ENCODE data around the gene SLC16A10. TPM values are rescaled to one million over a fixed set of nuclear protein-coding genes. Genes with fewer than 3 reads are reported as not detected.

SLC16A10 gene
- total and polyA plus RNA-seq, 2 experiments from 2014 or later = 12.1 to 30.9 TPM

- Histone ChIP-seq H2AFZ (no peak overlapping the region), H3K27ac (ENCODE audit: low read depth) (no peak overlapping the region), H3K36me3 (ENCODE audit: insufficient read depth) (no peaks in the 10 kb centered on the region), H3F3A (replicated peaks; ENCODE audit: low read depth) (no peaks in the 10 kb centered on the region), H3K4me1 (ENCODE audit: insufficient read depth) (peaks cover 8% of the 10 kb centered on the region), H4K20me1 (replicated peaks; ENCODE audit: insufficient read depth) (no peaks in the 10 kb centered on the region), H3K4me3 (no peak overlapping the region), H3K9me2 (ENCODE audit: insufficient read depth) (no peaks in the 10 kb centered on the region), H3K79me2 (replicated peaks; ENCODE audit: insufficient read depth) (peaks cover 45% of the 10 kb centered on the region), H3K27me3 (ENCODE audit: insufficient read depth) (no peaks in the 10 kb centered on the region), H3K4me2 (no peak overlapping the region)
- Mint-ChIP-seq H3K4me3 (no peak overlapping the region), H3K36me3 (ENCODE audit: low read depth) (peaks cover 11% of the 10 kb centered on the region), H3K27me3 (ENCODE audit: insufficient read depth, low read depth, poor library complexity) (no peaks in the 10 kb centered on the region), H3K9me3 (peaks cover 12% of the 10 kb centered on the region), H3K4me1 (peaks cover 12% of the 10 kb centered on the region), H3K27ac (no peak overlapping the region)
- DNase-seq (ENCODE audit: low spot score) (no peak), ATAC-seq (no peak)
- TF ChIP-seq POLR2AphosphoS5 (IDR thresholded peaks at IDR 0.05; ENCODE audit: low read depth) (no peak), STAT1 (IDR thresholded peaks at IDR 0.05; ENCODE audit: unreplicated experiment) (no peak), CREB1 (CRISPR knock-in tag; IDR thresholded peaks at IDR 0.05; ENCODE audit: low read depth) (no peak), ZNF331 (CRISPR knock-in tag; IDR thresholded peaks at IDR 0.05; ENCODE audit: low read depth) (no peak), EZH2phosphoT487 (IDR thresholded peaks at IDR 0.05; ENCODE audit: unreplicated experiment) (no peak), EZH2 (IDR thresholded peaks at IDR 0.05; ENCODE audit: low read depth, unreplicated experiment) (no peak), ZNF114 (CRISPR knock-in tag; IDR thresholded peaks at IDR 0.05) (no peak), NANOG (IDR thresholded peaks at IDR 0.05; ENCODE audit: borderline replicate concordance) (no peak), REST (IDR thresholded peaks at IDR 0.05; ENCODE audit: unreplicated experiment) (no peak), JUNB (IDR thresholded peaks at IDR 0.05; ENCODE audit: unreplicated experiment) (no peak), ZNF462 (CRISPR knock-in tag; IDR thresholded peaks at IDR 0.05) (no peak)
- TF ChIP-seq, protein P1, sequence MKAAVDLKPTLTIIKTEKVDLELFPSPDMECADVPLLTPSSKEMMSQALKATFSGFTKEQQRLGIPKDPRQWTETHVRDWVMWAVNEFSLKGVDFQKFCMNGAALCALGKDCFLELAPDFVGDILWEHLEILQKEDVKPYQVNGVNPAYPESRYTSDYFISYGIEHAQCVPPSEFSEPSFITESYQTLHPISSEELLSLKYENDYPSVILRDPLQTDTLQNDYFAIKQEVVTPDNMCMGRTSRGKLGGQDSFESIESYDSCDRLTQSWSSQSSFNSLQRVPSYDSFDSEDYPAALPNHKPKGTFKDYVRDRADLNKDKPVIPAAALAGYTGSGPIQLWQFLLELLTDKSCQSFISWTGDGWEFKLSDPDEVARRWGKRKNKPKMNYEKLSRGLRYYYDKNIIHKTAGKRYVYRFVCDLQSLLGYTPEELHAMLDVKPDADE (IDR thresholded peaks at IDR 0.05) = no peak
These were observed 22.7 kb downstream of the SLC16A10 start for GRCh38 chr6:111110036-111110435.

Measured in GM23338 (cell line).